DND-41 (cell line): ENCODE data around the gene PTH2.

Experiments
- ATAC-seq: fragments of 200-7000 bp; cut with Tn5 transposase; 3 replicates; pipeline ENCODE4 v1.9.1; 2021; ENCODE audit warnings: low read depth; ENCODE audit not compliant: insufficient read depth
- DNase-seq: peaks from one replicate; pipeline ENCODE4 v3.0.0-alpha.2; 2020
- H2AFZ ChIP-seq: 2 replicates; pipeline ENCODE4 v1.6.0; 2012; ENCODE audit warnings: low read depth, low read length
- H3K27ac ChIP-seq: 2 replicates; pipeline ENCODE4 v1.5.1; 2012; ENCODE audit warnings: low read length, inconsistent platforms
- H3K27me3 ChIP-seq: fragments of 200-600 bp; sonication (generic); 2 replicates; pipeline ENCODE4 v1.6.0; 2012; ENCODE audit warnings: low read length, mild to moderate bottlenecking, inconsistent platforms; ENCODE audit not compliant: insufficient read depth, poor library complexity
- H3K36me3 ChIP-seq: 2 replicates; pipeline ENCODE4 v1.5.1; 2012; ENCODE audit warnings: low read length, inconsistent platforms; ENCODE audit not compliant: insufficient read depth
- H3K4me1 ChIP-seq: 2 replicates; pipeline ENCODE4 v1.5.1; 2012; ENCODE audit warnings: mild to moderate bottlenecking, low read length; ENCODE audit not compliant: insufficient read depth
- H3K4me2 ChIP-seq: 2 replicates; pipeline ENCODE4 v1.6.0; 2012; ENCODE audit warnings: mild to moderate bottlenecking, moderate library complexity, low read length, inconsistent platforms; ENCODE audit not compliant: insufficient read depth
- H3K4me3 ChIP-seq, 2 experiments: fragments of 200-600 bp in 1 of 2; shearing (Covaris generic) in 1 of 2; 2 replicates each; pipeline ENCODE4 v1.5.1; 2012 to 2016; ENCODE audit warnings: inconsistent platforms in 2 of 2, low read length in 2 of 2, mild to moderate bottlenecking in 2 of 2, low read depth in 1 of 2, moderate library complexity in 1 of 2
- H3K79me2 ChIP-seq: 2 replicates; pipeline ENCODE4 v1.6.0; 2012; ENCODE audit warnings: low read length, inconsistent platforms; ENCODE audit not compliant: insufficient read depth
- H3K9ac ChIP-seq: 2 replicates; pipeline ENCODE4 v1.6.0; 2012; ENCODE audit warnings: low read depth, mild to moderate bottlenecking, inconsistent platforms, low read length, moderate library complexity
- H3K9me3 ChIP-seq: 2 replicates; pipeline ENCODE4 v1.5.1; 2012; ENCODE audit warnings: low read length, moderate library complexity, mild to moderate bottlenecking, inconsistent platforms; ENCODE audit not compliant: insufficient read depth, severe bottlenecking
- H4K20me1 ChIP-seq: 2 replicates; pipeline ENCODE4 v1.6.0; 2012; ENCODE audit warnings: low read length; ENCODE audit not compliant: insufficient read depth
- CTCF ChIP-seq: IDR thresholded peaks from 2 replicates; pipeline ENCODE4 v1.5.1; 2012; ENCODE audit warnings: borderline replicate concordance, low read length, moderate library complexity, mild to moderate bottlenecking; ENCODE audit not compliant: poor library complexity, severe bottlenecking; ENCODE audit errors: extremely low read depth
- EZH2 ChIP-seq: IDR thresholded peaks from 3 replicates; pipeline ENCODE4 v1.6.1; 2012; ENCODE audit warnings: borderline replicate concordance, low read depth, mild to moderate bottlenecking, moderate library complexity, low read length, inconsistent platforms; ENCODE audit not compliant: severe bottlenecking

Gene PTH2

GRCh38 chr19:49432141-49433073 is 9.2 kb upstream of the PTH2 start:
- Histone ChIP-seq H3K9me3 (no peaks in the 10 kb centered on the region), H3K36me3 (no peaks in the 10 kb centered on the region), H3K4me1 (no peaks in the 10 kb centered on the region), H2AFZ (no peak overlapping the region), H3K9ac (no peak overlapping the region), H3K79me2 (no peaks in the 10 kb centered on the region), H3K27me3 (peaks cover 3% of the 10 kb centered on the region), H3K4me2 (no peak overlapping the region), H3K27ac (no peak overlapping the region), H4K20me1 (no peaks in the 10 kb centered on the region), H3K4me3 (no peak overlapping the region)
- TF ChIP-seq CTCF, result no peak
- no peak for TF ChIP-seq EZH2
- ATAC-seq (no peak), DNase-seq (no peak)

GRCh38 chr19:49431330-49431749 is 8.1 kb upstream of the PTH2 start:
- no peak overlapping the region for H2AFZ ChIP-seq
- no peaks in the 10 kb centered on the region for H3K36me3 ChIP-seq
- H3K9me3 ChIP-seq, result no peaks in the 10 kb centered on the region
- no peak overlapping the region for H3K4me3 ChIP-seq
- no peak overlapping the region for H3K9ac ChIP-seq
- H3K4me2 ChIP-seq, result no peak overlapping the region
- H3K27me3 ChIP-seq, result no peaks in the 10 kb centered on the region
- DNase-seq (peak; percentile 42), ATAC-seq (peak; percentile 35; the same call in 1 of the 3 replicates)
- no peaks in the 10 kb centered on the region for H3K4me1 ChIP-seq
- H3K79me2 ChIP-seq, result no peaks in the 10 kb centered on the region
- H4K20me1 ChIP-seq, result no peaks in the 10 kb centered on the region
- no peak for TF ChIP-seq EZH2
- no peak for TF ChIP-seq CTCF
- no peak overlapping the region for H3K27ac ChIP-seq

- Histone ChIP-seq H3K4me3 (no peak overlapping the region), H3K79me2 (no peaks in the 10 kb centered on the region), H3K4me1 (no peaks in the 10 kb centered on the region), H3K27ac (no peak overlapping the region), H4K20me1 (no peaks in the 10 kb centered on the region), H3K9ac (no peak overlapping the region), H2AFZ (no peak overlapping the region), H3K9me3 (no peaks in the 10 kb centered on the region), H3K36me3 (no peaks in the 10 kb centered on the region), H3K4me2 (no peak overlapping the region), H3K27me3 (no peaks in the 10 kb centered on the region)
- peak; percentile 27 for DNase-seq
- peak; percentile 69 for ATAC-seq
- TF ChIP-seq EZH2, result no peak
- TF ChIP-seq CTCF, result peak; percentile 62
Measured at GRCh38 chr19:49430678-49431329, 7.6 kb upstream of the PTH2 start.
